IPS-20b (cell line): ENCODE data around the gene RNF19B.
A peak's percentile ranks its signal among the peaks of the same experiment; 100 is the strongest.

Source experiments
- H3K27ac ChIP-seq: one replicate; pipeline ENCODE4 v1.5.1; 2013; ENCODE audit warnings: low read length
- H3K27me3 ChIP-seq: 2 replicates; pipeline ENCODE4 v1.6.1; 2013; ENCODE audit warnings: mild to moderate bottlenecking, low read length, inconsistent platforms; ENCODE audit not compliant: insufficient read depth
- H3K36me3 ChIP-seq: 2 replicates; pipeline ENCODE4 v1.6.1; 2013; ENCODE audit warnings: low read depth, mild to moderate bottlenecking, inconsistent platforms, low read length, moderate library complexity; ENCODE audit not compliant: insufficient read depth
- H3K4me1 ChIP-seq: 2 replicates; pipeline ENCODE4 v1.6.1; 2013; ENCODE audit warnings: mild to moderate bottlenecking, control low read depth, inconsistent platforms, low read length, moderate library complexity; ENCODE audit not compliant: insufficient read depth
- H3K4me3 ChIP-seq: 2 replicates; pipeline ENCODE4 v1.5.1; 2013; ENCODE audit warnings: mild to moderate bottlenecking, low read length, inconsistent platforms
- H3K9ac ChIP-seq: 2 replicates; pipeline ENCODE4 v1.6.1; 2013; ENCODE audit warnings: low read depth, mild to moderate bottlenecking, inconsistent platforms, low read length, moderate library complexity
- H3K9me3 ChIP-seq: 2 replicates; pipeline ENCODE4 v1.6.1; 2013; ENCODE audit warnings: mild to moderate bottlenecking, low read depth, low read length, inconsistent platforms; ENCODE audit not compliant: insufficient read depth

The RNF19B gene

DNA sequence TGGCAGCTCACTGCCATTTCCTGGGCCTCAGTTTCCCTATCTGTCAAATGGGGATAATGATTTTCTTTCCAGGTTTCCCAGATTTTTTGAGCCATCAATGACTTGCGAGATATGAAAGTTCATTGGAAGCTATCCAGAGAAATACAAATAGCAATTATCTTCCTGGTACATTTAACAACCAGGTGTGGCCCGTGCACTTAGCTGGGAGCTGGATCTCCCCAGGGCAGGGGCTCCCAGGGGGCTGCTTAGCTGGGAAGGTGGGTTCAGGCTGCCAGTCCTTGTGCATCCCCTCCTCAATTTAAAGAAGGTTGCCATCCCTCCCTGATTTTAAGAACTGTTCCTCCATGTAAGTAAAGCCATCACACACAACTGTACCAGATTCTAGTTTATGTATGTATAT lies 59.8 kb downstream of the RNF19B start:
- no peak overlapping the region for H3K9ac ChIP-seq
- peaks cover 48% of the 10 kb centered on the region for H3K27me3 ChIP-seq
- no peaks in the 10 kb centered on the region for H3K36me3 ChIP-seq
- H3K4me1 ChIP-seq, result peaks cover 4% of the 10 kb centered on the region
- H3K9me3 ChIP-seq, result no peaks in the 10 kb centered on the region
- H3K4me3 ChIP-seq, result no peak overlapping the region
- no peak overlapping the region for H3K27ac ChIP-seq

DNA sequence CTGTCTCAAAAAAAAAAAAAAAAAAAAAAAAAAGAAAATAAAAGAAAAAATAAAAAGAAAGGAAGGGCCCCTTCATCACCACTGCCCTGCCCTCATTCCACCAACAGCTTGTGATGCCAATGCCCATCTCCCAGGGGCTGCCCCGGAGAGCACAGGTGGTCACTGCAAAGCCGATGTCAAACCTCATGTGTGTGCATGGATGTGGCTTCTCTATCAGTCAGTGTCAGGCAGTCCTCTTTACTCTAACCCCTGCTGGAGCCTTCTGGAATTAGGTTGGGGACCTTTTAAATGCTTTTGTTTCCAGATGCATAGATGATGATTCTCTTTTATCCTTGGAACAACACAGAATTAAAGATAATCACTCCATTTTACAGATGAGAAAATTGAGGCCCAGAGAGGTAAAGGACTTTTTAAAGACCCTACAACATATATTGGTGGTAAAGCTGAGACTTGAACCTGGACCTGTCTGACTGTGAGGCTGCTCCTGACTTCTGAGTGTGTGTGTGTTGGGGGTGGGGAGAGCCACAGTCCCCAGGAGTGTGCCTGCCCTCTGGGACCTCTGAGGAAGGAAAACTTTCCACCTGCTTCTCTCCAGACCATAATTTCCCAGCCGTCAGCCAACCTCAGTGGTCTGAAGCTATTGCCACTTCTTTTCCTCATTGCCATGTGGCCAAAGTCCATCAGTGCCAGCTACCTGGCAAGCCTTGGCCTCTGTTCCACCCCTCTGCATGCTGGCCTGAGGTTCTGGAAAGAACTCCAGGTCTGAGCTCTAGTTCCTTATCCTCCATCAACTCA lies 60.4 kb downstream of the RNF19B start:
- Histone ChIP-seq H3K9me3 (no peaks in the 10 kb centered on the region), H3K4me1 (peaks cover 4% of the 10 kb centered on the region), H3K4me3 (no peak overlapping the region), H3K9ac (no peak overlapping the region), H3K27me3 (peaks cover 54% of the 10 kb centered on the region), H3K27ac (no peak overlapping the region), H3K36me3 (no peaks in the 10 kb centered on the region)

DNA sequence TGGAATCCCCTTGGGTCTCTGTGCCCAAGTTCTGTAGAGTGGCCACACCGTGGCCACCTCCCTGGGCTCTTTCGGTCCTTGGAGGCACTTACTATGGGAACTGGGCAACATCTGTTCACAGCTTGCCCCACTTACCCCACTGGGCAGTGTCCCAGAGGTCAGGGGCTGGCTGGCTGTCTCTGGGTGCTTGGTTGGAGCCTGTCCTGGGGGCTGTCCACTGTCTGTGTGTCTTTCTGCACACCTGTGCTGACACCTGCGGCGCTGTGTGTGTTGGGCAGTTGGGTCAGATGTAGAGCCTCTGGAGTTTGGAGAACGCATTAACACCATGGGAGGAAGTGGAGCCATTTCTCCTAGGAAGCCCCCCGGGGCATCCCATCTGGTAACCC lies 62.1 kb downstream of the RNF19B start:
- no peak overlapping the region for H3K9ac ChIP-seq
- H3K9me3 ChIP-seq, result no peaks in the 10 kb centered on the region
- no peak overlapping the region for H3K27ac ChIP-seq
- H3K36me3 ChIP-seq, result no peaks in the 10 kb centered on the region
- H3K4me3 ChIP-seq, result no peak overlapping the region
- peaks cover 4% of the 10 kb centered on the region; the same call in 1 of the 2 replicates for H3K4me1 ChIP-seq
- peaks cover 66% of the 10 kb centered on the region for H3K27me3 ChIP-seq

GRCh38 chr1:32901823-32902534 lies 62.6 kb downstream of the RNF19B start:
- Histone ChIP-seq H3K9ac (no peak overlapping the region), H3K27me3 (peaks cover 70% of the 10 kb centered on the region)

DNA sequence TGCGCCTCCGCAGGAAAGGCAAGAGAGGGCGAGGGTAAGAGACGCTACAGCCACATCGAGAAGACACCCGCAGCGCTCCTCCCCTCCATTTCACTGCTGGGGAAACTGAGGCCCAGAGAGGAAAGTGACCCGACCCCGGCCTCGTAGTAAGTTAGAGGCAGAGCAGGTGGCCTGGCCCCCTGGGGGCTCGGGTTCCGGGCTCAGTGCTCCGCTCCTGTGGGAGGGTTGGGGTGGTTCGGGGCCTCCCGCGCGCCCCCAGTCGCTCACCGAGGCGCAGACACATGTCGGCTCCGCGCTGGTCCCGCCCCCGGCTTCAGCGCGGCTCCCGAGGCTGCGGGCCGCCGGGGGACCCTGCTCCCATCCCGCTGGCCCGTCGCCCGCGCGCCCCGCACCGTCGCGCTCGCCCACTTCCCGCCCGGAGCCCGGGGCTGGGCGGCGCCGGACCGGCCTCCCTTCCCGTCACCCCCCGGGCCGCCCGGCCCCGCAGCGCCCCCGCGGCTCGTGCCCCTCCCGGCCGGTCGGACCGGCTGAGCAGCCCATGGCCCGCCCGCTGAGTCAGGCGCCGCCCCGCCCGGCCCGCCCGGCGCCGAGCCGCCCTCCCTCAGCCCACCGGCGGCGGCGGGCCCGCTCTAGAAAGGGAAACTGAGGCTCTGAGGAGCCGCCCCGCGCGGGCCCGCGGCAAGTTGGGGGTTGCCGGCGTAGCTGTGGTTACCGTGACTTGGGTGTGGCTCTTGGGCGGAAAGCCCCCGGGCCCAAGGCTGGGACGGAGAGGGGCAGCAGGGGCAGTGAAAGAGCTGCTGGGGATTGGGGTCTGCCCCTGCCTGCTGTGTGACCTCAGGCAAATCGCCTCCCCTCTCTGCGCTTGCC lies 63.4 kb downstream of the RNF19B start, which contains the start of gene TMEM54:
Gene TMEM54, minus strand, starts transcription at position 434 of the 867 bp plus-strand sequence. Its CDS starts 151 bp downstream, at position 283.
- Histone ChIP-seq H3K27me3 (peaks cover 73% of the 10 kb centered on the region), H3K9ac (no peak within 1 kb of the TSS), H3K27ac (no peak within 1 kb of the TSS)

More at GRCh38 chr1:32901823-32902534, 62.6 kb downstream of the RNF19B start:
- Histone ChIP-seq H3K36me3 (no peaks in the 10 kb centered on the region), H3K27ac (no peak overlapping the region), H3K4me1 (peaks cover 4% of the 10 kb centered on the region; the same call in 1 of the 2 replicates), H3K9me3 (no peaks in the 10 kb centered on the region), H3K4me3 (peak overlapping the region; percentile 59)

DNA sequence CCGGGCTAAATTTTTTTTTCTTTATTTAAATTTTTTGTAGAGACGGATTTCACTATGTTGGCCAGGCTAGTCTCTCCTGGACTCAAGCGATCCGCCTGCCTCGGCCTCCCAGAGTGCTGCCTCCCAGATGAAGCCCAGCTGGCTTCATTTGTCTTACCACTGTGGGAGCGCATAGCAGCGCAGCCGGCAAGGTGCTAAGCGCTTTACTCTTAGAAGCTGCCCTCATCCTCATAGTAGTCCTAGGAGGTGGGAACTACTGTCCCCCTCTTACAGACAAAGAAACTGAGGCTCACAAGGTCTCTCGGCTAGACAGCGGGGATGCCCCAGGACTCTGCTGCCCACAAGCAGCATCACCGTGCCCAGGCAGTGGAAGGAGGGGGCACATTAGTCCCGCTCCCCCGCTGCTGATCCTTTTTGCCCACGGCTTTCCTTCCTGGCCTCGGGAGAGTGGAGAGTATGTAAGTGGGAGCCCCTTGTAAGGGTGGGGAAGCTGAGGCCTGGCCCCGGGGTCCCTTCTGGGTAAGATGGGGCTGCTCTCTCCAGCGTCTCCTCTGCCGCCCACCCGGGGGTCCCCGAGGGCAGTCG lies 64.1 kb downstream of the RNF19B start:
- peak overlapping the region; percentile 61 for H3K4me3 ChIP-seq
- no peak overlapping the region for H3K9ac ChIP-seq
- H3K4me1 ChIP-seq, result peaks cover 4% of the 10 kb centered on the region; the same call in 1 of the 2 replicates
- H3K27me3 ChIP-seq, result peaks cover 73% of the 10 kb centered on the region
- H3K27ac ChIP-seq, result no peak overlapping the region
- no peaks in the 10 kb centered on the region for H3K9me3 ChIP-seq
- no peaks in the 10 kb centered on the region for H3K36me3 ChIP-seq

More for the DNA sequence above, 63.4 kb downstream of the RNF19B start, which contains the start of gene TMEM54:
- H3K4me3 ChIP-seq, result peak within 1 kb of the TSS; percentile 61
- no peaks in the 10 kb centered on the region for H3K9me3 ChIP-seq
- H3K4me1 ChIP-seq, result peaks cover 4% of the 10 kb centered on the region; the same call in 1 of the 2 replicates
- H3K36me3 ChIP-seq, result no peaks in the 10 kb centered on the region

DNA sequence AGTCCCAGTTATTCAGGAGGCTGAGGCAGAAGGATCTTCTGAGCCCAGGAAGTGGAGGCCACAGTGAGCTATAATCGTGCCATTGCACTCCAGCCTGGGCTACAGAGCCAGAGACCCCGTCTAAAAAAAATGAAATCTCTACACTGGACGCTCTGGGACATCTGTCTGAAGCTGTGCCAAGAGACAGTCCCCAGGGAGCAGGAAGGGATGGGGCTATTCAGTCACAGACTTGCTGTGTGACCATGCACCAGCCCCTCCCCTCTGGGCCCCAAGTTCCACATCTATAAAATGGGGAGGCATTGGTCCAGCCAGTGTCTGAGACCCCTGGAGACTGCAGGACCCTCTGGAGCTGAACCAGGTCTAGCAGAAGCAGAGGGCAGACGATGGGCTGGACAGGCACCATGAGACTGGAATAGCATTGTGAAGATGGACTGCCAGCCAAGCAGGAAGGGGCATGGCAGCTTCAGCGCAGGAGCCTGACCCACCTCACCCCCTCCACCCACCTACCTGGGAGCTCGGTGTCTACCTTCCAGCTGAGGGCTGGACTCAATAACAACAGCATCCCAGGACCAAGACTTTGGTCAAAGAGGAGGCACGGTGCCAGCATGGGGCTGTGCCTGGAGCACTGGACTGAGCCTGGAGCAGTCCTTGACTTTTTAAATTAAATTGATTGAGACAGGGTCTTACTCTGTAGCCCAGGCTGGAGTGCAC lies 64.9 kb downstream of the RNF19B start:
- Histone ChIP-seq H3K9ac (no peak overlapping the region), H3K27ac (no peak overlapping the region), H3K36me3 (no peaks in the 10 kb centered on the region), H3K4me3 (no peak overlapping the region), H3K9me3 (no peaks in the 10 kb centered on the region), H3K27me3 (peaks cover 71% of the 10 kb centered on the region), H3K4me1 (peaks cover 4% of the 10 kb centered on the region; the same call in 1 of the 2 replicates)

DNA sequence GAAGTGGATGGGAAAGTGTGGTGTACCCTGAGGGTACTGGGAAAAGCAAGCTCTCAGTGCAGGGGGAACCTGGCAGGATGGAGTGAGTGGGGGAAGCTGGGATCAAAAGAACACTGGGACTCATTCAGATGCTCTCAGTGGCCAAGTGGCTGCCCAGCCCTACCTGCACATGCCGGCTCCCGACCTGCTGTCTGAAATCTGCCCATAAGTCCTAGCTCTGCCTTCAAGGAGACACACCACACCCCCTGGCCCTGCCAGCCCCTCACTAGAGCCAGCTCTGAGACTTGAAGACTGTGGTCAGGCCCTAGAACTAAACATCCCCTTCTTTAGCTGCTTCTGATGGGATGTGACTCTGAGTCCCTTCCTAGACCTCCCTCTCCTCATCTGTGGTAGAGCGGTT lies 65.7 kb downstream of the RNF19B start:
- Histone ChIP-seq H3K9ac (no peak overlapping the region), H3K9me3 (no peaks in the 10 kb centered on the region), H3K36me3 (no peaks in the 10 kb centered on the region), H3K27me3 (peaks cover 63% of the 10 kb centered on the region), H3K4me3 (no peak overlapping the region), H3K27ac (no peak overlapping the region), H3K4me1 (peaks cover 6% of the 10 kb centered on the region; the same call in 1 of the 2 replicates)

GRCh38 chr1:32898056-32898455 lies 66.6 kb downstream of the RNF19B start:
- Histone ChIP-seq H3K9ac (no peak overlapping the region), H3K4me1 (peaks cover 6% of the 10 kb centered on the region; the same call in 1 of the 2 replicates), H3K36me3 (no peaks in the 10 kb centered on the region), H3K4me3 (no peak overlapping the region), H3K9me3 (no peaks in the 10 kb centered on the region), H3K27ac (no peak overlapping the region), H3K27me3 (peaks cover 58% of the 10 kb centered on the region)

- Histone ChIP-seq H3K4me3 (no peak overlapping the region), H3K27me3 (peaks cover 57% of the 10 kb centered on the region), H3K9ac (no peak overlapping the region), H3K9me3 (no peaks in the 10 kb centered on the region), H3K36me3 (no peaks in the 10 kb centered on the region), H3K4me1 (peaks cover 6% of the 10 kb centered on the region; the same call in 1 of the 2 replicates), H3K27ac (no peak overlapping the region)
Measured at GRCh38 chr1:32897082-32898049, 67.2 kb downstream of the RNF19B start.
